Endothelial cell of umbilical vein (primary cell): ENCODE measurements around the gene RUSC2.
A peak's percentile ranks its signal among the peaks of the same experiment; 100 is the strongest.

ENCODE experiments used
- CTCF ChIP-seq, 2 donors: IDR thresholded peaks; 1 replicate in 1 of 2; 2 replicates in 1 of 2; pipeline ENCODE4 v1.5.1; 2011; ENCODE audit warnings: low read length in 2 of 2, mild to moderate bottlenecking in 2 of 2, moderate library complexity in 2 of 2, control low read depth in 1 of 2, inconsistent platforms in 1 of 2, low read depth in 1 of 2; ENCODE audit not compliant: insufficient read depth in 1 of 2; ENCODE audit errors: extremely low read depth in 1 of 2
- EZH2 ChIP-seq: IDR thresholded peaks from 2 replicates; pipeline ENCODE4 v1.6.1; 2012; ENCODE audit warnings: borderline replicate concordance, low read depth, mild to moderate bottlenecking, moderate library complexity, low read length, inconsistent platforms; ENCODE audit not compliant: severe bottlenecking
- FOS ChIP-seq: IDR thresholded peaks from 2 replicates; pipeline ENCODE4 v1.6.1; 2011; ENCODE audit warnings: mild to moderate bottlenecking, low read length, moderate library complexity, borderline replicate concordance; ENCODE audit not compliant: insufficient read depth
- GATA2 ChIP-seq: IDR thresholded peaks from 2 replicates; pipeline ENCODE4 v1.7.0; 2011; ENCODE audit warnings: low read depth, mild to moderate bottlenecking, moderate library complexity, mixed read lengths, low read length; ENCODE audit not compliant: insufficient read length, insufficient read depth
- JUN ChIP-seq: IDR thresholded peaks from 2 replicates; pipeline ENCODE4 v1.6.1; 2011; ENCODE audit warnings: borderline replicate concordance, low read depth; ENCODE audit not compliant: insufficient read length, insufficient read depth
- MAX ChIP-seq: IDR thresholded peaks from 2 replicates; pipeline ENCODE4 v1.6.1; 2011; ENCODE audit not compliant: insufficient read depth, insufficient read length
- MYC ChIP-seq: IDR thresholded peaks from one replicate; pipeline ENCODE4 v1.6.1; 2011; ENCODE audit warnings: mild to moderate bottlenecking, low read depth, low read length
- POLR2A ChIP-seq: IDR thresholded peaks from 2 replicates; pipeline ENCODE4 v1.6.1; 2012; ENCODE audit warnings: low read depth, mild to moderate bottlenecking, control low read depth, low read length
- POLR2AphosphoS5 ChIP-seq: IDR thresholded peaks from 2 replicates; pipeline ENCODE4 v1.6.1; 2012; ENCODE audit warnings: low read depth, mild to moderate bottlenecking, control low read depth, low read length, moderate library complexity; ENCODE audit not compliant: insufficient read depth

GRCh38 chr9:35518981-35519679 lies 29.2 kb downstream of the RUSC2 start:
- TF ChIP-seq CTCF (IDR thresholded peaks at IDR 0.05; ENCODE audit: extremely low read depth in 1 of 2, insufficient read depth in 1 of 2, low read depth in 1 of 2, low read length in 2 of 2) (no peak), POLR2A (peak; percentile 29), FOS (peak; percentile 56), MAX (no peak), JUN (peak; percentile 26), GATA2 (peak; percentile 46), EZH2 (no peak), POLR2AphosphoS5 (peak; percentile 40), MYC (no peak)
